GM18907 (cell line): ENCODE results near the gene GARS1.

Source experiments
- ATAC-seq: cut with Tn5 transposase; IDR thresholded peaks from one replicate; pipeline ENCODE4 v1.9.1; 2021; ENCODE audit warnings: mild to moderate bottlenecking, moderate library complexity; ENCODE audit not compliant: unreplicated experiment

Gene GARS1

DNA sequence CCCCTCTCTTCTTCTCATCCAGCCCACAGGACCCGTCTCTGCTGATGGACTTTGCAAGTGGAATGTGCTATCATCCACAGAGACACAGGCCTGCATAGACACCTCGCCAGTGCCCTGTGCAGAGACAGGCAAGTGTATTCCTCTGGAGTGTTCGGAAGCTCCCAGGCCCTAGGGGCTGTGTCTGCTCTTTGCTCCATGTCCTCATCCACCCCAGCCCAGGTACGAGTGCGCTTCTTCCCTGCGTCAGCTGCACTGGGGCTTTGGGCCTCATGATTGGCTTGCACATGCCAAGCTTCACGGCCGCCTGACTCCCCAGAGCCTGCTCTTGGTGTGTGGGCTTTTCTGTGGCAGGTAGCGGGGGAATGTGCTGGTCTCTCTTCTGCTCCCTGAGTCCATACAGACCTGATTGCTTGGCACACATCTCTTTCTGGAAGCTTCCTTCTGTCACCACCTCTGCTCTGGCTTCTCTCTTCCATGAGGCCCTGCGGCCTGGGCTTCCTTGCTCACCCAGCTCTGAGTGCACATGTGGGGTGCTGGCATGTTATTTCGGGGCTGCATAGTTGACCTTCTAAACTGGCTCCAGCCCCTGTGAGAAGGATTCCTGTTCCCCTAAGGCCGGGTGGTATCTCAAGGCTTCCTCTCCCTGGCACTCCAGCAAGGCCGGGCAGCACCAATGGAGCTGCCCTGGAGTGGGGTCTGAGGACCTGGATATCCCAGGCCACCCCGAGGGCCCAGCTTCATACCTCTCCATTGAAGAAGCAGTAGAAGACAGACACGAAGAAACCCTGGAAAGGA is 59.8 kb downstream of the GARS1 start:
- no peak for ATAC-seq

DNA sequence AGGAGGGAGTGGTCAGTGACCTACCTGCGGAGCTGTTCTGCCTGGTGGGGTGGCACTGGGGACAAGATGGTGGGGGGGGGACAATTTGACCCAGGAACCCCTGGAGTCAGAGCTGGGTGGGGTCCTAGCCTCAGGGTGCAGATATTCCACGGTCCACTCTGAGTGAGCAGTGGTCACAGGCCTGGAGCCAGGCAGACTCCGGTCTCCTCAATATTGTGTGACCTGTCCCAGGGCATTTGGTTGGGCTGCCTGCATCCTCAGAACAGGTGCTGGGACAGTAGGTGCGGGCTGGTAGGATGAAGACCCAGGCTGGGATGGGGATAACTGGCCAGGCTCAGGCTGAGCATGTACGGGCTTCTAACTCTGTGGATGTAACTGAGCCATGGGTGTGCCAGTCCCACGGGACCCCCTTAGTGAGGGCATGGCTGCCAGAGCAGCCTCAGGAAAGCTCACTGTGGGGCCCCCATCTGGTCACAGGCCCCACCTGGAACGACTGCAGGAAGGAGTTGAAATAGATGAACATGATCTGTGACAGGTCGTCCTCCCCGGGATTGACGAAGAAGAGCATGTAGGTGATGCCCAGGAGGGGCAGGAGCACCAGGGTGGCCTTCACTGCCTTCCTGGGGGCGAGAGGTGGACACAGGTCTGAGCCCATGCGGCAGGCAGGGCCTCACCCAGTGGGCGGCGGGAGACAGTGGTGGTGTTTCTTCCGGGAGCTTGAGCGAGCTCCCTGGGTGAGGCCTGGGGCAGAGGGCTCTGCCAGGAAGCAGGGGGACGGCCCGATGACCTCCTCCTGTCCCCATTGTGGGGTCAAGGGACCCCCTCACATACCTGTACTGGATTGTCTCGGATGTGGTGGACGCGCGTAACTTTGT is 60.7 kb downstream of the GARS1 start:
- no peak for ATAC-seq

DNA sequence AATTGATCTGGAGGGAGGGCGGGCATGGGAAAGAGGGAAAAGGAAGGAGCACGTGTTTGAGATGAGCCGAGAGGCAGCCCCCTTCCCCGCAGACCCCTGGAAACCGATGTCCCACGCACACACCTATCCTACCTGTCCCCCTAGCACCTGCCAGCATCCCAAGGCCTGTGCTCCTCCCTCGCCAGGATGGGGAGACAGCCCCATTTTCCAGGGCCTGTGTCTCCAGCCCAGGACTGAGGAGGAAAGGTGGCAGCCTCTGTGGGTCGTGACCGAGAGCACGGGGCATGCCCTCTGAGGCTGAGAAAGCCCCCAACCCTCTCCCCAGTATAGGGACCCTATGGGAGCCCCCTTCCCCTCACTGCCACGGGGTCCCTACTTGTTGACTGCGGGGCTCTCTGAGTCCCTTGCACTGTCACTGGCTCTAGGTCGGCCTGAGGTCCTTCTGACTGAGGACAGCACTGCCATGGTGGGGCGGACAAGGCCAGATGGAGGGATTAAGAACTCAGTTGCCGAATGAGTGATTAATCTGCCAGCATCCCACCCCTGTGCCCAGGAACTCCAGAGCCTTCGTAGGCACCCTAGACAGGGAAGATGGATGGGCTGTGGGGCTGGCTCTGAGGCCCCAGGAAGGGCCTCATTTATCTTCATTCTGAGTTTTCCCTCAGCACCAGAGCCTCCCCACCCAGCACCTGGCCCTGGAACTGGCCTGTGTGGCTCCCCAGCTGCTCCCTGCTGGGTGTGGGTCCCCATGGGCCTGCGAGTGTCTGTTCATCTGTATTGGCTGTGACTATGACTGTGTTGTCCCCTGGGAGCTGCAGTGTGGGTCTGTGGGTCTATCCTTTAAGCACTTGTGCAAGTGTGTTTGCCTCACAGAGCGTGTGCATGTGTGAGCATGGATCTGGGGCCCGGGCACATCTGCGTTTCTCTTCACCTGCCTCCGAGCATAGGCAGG is 61.6 kb downstream of the GARS1 start:
- no peak for ATAC-seq

DNA sequence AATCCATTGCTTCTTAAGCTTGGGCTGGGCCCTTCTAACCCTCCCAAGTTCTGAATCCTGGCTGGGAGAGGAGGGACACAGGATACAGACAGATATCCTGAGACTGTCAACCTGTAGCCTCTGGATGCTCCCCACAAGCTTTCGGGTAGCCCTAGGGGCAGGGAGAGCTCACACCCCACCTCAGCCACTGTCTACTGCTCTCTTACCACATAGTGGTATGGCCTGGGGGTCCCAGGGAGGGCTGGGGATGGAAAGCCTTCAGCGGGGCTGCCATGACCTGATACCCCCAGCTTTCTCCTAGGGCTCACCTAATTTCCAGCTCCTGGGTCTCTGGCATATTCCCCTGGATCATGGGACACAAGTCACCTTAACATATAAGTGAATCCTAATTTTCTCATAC is 62.5 kb downstream of the GARS1 start:
- no peak for ATAC-seq

DNA sequence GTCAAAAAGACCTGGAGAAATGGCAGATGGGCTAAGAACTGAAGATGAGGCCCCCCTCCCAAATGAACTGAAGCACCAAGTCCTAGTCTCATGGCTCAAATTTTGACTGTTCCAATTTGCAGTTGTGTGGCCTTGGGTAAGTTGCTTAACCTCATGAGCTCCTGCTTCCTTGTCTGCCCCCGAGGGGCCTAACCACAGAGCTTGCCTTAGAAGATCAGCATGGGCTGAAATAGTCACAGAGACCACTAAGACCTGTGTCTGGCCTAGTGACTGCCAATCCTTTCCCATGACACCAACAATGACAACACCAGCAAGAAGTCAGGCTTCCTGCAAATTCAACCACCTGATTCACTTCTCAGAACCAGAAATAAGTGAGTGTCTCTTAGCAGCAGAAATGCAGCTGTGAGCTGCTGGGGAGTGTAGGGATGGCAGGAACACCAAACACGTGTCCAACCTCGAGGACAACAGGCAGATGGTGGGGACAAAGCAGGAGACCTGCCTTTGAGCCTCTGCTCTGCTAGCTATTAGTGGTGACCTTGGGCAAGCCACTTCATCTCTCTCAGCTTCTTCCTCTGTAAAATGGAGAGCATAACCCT is 63.9 kb downstream of the GARS1 start:
- ATAC-seq: no peak

DNA sequence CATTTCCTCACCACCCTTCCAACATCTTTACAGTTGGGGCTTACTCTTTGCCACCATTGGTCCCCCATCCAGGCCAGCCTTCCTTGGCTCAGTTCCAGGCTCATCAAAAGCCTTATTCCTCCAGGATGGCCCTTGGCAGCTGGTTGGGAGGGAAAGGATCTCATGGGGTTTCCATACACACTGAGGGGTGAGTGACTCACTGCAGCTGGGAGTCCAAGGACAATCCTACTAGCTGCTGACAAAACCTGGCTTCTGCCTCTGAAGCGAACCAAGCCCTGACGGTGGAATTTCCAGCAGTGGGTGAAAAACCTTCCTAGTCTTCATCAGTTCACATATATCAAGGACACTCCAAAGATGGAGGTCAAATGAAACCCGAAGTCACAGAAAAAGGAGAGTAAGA is 64.6 kb downstream of the GARS1 start:
- no peak for ATAC-seq

DNA sequence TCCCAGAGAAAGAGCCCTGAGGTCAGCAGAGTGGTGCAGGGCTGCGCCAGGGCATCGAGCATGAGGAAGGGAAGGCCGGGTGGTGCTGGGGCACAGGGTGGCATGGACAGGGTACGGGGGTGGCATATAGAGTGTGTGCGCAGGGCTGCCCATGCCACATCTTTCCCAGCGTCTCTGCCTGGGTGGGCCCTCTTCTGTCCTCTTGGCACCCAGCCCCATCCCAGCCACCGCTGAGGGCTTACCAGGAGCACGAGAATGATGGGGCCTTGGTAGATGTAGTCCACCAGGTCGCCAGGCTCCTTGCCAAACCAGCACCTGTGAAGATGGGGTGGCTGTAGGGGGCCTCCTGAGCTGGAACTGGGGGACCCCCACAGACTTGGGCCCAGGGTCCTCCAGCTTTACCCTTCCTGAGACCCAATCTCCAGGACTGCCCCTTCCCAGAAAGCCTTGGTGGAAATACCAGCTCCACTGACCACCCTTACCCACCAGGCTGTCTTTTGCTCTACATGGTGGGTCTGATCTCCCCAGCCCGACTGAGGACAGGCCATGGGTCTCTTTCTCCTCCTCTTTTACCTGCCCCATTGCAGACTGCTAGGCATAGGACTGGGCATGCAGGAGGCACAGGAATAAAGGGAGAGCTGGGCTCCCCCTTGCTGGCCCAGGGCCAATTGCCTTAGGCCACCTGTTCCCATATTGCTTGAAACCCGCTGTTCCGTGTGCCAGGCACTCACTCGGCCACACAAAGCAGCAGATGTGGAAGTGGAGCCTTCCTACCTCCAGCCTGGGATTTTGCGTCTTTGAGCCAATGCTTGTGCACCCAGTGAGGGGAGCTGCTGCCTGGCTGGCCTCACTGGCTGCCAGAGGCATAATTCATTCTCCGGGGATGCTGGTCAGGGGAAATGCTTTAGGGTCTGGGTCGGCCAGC is 65.9 kb downstream of the GARS1 start:
- no peak for ATAC-seq

DNA sequence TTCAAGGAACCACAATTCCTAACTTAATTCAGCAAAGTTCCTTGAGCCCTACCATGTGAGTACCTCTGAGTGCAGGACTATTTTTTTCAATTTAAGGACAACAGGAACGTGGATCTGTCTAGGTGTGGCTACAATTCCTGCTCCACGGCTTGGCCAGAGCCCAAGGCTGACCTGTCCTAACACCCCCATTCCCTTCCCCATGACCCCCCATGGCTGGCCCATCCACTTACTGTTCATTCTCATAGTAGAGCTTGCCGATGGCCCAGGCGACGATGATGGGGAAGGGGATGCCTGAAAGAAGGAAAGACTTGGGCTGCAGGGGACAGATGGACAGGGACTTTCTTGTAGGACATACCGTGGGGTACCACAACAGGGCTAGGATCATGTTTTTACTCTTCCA is 67.2 kb downstream of the GARS1 start:
- ATAC-seq: no peak

DNA sequence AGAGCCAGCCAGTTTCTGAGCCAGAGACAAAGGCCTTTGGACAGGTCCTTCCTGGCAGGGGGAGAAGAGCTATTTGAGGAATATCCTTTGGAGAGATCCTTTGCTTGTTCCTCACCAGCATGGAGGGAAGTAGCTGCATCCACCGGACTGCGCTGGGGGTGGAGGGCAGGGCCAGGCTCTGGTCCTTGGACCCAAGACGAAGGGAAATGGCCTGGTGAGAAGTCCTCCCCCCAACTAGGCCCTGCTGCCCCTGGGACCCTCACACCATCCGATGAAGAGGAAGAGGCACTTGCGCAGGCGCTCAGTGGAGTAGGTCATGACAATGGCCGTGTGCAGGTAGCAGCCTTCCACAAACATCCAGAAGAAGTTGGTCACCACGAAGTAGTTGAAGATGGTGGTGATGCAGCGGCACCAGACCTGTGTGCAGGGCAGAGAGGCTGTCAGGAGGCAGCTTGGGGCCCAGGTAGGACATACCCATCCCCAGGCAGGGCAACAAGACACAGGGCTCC is 67.8 kb downstream of the GARS1 start:
- ATAC-seq: no peak

DNA sequence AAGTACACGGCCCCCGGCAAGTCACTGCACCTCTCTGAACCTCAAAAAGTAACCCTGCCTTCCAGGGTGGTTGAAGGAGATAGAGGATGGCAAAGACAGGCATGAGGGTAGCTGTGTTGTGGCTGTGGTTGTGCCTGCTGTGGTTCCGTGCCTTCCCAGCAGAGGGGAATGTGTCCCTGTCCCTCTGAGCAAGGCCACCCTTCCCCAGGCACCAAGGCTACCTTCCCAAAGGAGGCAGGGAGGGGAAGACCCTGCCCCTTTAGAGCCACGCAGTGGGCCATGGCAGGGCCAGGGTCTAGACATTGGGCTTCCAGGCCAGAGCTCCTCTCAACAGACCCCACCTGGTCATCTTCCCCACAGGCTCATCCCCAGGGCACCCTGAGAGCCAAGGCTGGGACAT is 68.7 kb downstream of the GARS1 start:
- ATAC-seq: no peak

DNA sequence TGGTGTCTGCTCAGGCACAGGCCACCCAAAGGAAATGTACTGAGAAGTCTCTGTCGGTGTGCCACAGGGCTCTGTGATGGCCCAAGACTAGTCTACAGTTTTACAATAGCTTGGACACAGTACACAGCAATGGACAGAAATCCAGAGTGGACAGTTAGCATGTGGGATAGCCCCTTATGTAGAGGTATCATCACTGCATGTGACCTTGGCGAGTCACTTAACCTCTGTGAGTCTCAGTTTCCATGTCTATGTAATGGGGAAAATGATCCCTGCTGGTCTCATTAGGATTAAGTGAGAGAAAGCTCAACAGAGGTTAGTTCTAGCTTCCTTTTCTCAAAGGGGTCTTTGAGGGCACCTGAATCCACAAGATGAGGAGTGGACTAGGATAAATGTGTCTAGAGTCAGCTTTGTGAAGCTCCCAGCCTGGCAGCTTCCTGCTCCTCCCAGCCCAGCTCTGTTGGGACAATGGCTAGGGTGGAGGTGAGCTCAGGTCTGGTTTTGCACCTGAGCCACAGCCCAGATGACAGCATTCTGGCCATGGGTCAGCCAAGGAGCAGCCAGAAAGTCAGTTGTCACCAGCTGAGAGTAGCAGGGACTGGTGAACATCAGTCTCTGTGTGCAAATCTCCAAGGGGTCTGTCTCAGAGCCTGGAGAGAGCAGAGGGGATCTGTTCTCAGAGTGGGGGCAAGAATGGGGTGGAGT is 69.7 kb downstream of the GARS1 start:
- ATAC-seq: no peak

DNA sequence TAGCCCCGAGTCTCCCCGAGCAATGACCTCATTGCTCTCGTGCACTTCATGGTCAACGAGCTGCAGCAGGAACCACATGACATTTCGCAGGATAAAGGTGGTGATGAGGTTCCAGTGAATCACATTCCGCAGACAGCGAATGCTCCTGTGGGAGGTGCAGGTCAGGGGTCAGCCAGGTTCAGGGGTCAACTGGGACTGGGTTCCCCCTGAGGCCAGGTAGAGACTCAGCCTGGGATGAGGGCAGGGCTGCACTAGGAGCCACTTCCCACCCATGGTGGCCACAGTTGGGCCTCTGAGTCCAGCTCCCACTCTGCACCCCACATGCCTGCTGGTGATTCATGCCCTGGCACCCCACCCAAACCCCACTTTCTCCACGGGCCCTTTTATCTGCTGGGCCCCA is 70.4 kb downstream of the GARS1 start:
- no peak for ATAC-seq

DNA sequence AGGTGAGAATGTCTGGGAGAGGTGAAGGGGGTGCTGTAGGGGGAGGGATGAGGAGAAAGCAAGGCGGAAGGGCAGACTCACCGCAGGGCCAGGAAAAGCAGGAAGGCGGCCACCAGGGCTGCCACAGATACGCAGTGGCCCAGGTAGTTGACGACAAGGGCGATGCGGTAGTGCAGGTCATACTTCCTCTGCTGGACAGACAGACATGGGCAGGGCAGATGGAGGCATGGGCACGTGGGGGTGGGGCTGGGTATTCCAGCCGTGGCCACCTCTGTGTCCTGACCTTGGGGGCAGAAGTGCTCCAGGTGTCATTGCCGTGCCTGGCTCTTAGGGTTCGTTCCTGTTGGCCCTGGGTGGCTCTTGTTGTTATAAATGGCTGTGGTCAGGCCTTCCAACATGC is 70.8 kb downstream of the GARS1 start:
- ATAC-seq: no peak

DNA sequence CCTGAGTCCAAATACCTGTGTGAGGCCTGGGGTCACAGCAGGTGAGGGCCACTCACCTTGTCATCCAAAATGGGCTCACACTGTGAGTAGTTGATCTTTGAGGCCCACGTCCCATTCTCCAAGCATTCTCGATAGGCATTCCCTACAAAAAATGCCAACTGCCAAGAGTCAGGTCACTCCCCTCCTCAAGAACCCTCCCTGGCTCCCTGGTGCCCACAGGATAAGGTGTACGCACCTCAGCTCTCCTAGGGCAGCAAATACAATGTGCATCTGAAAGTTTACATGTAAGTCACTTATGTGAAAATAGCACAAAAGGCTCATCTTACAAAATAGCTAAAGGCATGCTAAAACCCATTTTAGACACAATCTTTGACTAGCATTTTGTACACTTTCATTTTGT is 72.5 kb downstream of the GARS1 start:
- no peak for ATAC-seq

DNA sequence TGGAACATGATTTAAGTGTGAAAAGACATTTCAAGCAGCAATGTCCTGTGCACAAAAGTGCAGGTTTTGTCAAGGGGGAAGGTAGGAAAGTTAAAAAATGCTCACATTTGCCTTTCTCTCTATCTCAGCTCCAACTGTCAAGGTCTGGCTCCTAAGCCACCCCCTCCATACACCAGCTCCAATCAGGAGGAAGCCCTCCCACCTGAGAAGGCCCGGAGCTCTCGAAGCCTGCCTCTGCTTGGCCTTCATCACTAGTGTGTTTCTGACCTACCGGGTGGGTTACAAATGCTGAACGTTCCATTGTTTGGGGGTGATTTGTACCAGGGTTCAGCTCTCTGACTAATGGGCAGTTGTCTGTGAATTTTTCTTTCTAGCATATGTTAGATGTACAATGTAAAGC is 73.4 kb downstream of the GARS1 start:
- ATAC-seq: no peak

DNA sequence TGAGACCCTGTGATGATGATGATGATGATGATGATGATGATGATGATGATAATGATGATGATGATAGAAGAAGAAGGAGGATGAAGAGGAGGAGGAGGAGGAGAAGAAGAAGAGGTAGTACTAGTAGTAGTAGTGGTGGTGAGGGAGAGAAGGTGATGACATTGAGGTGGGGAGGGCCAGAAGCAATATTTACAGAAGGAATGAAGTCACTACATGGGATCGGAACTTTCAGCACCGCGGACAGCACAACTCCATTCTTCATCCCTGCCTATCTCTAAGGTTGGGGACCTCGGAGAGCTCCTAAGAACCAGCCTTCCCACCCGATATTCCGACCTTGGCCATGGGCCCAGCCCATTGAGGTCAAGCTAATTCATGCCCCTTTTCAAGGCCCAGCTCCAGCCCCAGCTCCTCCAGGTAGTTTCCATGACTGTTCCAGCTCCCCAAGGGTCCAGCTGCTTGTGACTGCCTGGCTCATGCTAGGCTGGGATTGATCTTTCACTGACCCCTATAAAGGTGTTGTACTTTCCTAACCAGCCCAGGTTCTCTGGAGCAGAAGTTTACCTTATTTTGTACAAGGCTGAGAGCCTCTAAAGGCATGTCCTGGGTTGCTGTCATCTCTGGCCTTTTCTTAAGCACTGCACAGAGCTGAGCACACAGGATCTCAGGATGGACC is 77.3 kb downstream of the GARS1 start:
- ATAC-seq: no peak

DNA sequence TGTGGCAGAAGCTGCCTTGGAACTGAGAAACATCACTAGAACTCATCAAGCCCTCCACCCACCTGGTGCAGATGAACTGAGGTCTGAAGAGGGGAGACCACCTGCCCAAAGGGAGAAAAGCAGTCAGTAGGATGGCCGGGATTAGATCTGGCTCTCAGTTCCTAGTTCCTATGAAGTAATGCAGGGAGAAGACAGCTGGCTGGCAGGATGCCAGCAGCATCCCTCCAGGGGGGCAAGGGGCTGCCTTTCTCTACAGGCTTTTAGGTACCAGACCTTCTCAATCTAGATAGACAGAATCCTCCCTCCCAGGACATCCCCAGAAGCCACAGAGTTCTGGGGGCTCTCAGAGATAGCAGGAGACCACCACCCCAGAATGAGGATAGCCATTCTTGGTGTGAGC is 79.7 kb downstream of the GARS1 start:
- ATAC-seq: no peak

DNA sequence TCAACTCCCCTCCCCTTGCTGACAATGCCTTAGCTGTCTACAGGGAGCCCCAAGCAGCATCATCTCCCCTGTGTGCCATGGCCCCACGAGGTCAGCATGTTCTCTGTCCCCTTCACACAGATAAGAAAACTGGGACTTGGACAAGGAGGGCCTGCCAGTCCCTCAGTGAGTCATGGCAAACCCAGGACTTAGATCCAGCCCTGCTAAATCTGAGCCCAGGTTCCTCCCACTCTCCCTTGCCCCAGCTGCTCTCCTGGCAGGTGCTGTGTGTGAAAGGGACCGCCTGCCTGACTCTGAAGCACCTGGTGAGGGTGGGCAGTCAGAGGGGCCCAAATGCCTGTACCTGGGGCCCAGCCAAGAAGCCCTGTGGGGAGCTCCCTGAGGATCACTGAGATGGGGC is 80.2 kb downstream of the GARS1 start:
- ATAC-seq: no peak
